HG03095 (cell line): ENCODE data around the gene USP32.
"Not testable (repeated sequence)": the region's sequence is repeated elsewhere in the genome, so short reads cannot be mapped to it uniquely, and the experiment has no call there.

Experiments used
- ATAC-seq: cut with Tn5 transposase; IDR thresholded peaks from one replicate; pipeline ENCODE4 v1.9.1; 2021; ENCODE audit warnings: moderate library complexity; ENCODE audit not compliant: unreplicated experiment

Gene USP32

DNA sequence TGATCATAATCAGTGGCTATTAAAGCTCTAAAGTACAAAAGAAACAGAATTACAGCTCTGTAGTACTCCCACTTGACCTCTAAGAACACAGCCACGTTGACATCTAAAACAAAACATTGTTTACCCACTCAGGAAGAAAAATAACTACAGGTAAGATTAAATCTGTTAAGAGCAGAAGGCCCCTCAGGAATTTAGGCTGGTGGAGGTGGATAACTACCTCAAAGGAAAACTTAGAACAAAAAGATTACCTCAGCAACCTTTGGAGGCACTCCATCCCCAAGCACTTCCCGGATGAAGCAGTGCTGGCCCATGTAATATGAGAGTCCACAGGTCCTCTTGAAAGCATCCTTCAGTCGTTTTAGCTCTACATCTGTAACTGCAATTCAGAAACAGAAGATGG is 46.7 kb downstream of the USP32 start:
- no peak for ATAC-seq

DNA sequence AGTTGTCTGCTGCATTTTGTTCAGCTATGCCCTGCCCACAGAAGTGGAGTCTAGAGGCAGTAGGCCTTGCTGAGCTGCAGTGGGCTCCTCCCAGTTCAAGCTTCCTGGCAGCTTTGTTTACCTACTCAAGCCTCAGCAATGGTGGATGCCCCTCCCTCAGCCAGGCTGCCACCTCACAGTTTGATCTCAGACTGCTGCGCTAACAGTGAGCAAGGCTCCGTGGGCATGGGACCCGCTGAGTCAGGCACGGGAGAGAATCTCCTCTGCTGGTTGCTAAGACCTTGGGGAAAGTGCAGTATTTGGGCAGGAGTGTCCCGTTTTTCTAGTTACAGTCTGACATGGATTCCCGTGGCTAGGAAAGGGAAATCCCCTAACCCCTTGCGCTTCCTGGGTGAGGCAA is 49.4 kb downstream of the USP32 start:
- ATAC-seq, result not testable (repeated sequence)

DNA sequence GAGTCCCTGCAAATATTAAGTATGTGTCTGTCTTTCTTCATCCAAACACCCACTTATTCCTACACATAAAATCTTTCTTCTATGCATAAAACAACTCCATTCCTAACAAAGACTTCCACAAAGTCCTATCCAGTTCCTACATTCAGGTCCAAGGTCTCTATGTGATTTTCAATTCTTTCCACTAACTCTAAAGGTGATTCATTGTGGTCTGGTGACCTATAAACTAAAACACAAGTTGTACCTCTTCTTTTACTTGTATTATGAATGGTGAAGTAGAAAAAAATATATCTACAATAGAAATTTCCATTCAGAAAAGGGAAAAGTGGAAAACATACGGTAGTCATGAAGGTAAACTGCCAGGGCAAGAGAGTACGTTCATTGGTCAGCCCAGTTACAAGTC is 56.6 kb downstream of the USP32 start:
- ATAC-seq, result no peak

DNA sequence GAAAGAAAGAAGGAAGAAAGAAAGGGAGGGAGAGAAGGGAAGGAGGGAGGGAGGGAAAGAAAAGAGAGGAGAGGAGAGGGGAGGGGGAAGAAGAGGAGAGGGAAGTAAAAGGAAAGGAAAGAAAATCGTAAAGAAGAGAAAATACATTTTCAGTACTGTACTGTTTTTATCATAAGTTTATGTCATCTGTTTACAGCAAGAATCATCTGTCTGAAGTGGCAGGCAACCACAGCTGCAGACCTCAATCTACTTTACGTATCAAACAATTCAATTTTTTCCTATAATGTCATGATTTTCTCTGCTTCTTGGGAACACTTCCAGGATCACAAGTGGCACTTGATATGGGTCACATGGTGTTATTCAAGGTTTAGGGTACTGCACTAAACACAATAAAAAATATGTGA is 58.3 kb downstream of the USP32 start:
- ATAC-seq, result no peak

DNA sequence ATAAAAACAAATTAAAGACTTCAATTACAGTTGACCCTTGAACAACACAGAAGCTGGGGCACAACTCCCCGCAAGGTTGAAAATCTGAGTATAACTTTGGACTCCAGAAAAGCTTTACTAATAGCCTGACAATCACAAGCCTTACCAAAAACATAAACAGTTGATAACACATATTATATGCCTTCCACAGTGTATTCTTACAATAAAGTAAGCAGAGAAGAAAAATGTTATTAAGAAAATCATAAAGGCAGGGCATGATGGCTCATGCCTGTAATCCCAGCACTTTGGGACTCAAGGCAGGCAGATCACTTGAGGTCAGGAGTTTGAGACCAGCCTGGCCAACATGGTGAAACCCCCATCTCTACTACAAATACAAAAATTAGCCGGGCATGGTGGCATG is 58.9 kb downstream of the USP32 start:
- ATAC-seq, result not testable (repeated sequence)

DNA sequence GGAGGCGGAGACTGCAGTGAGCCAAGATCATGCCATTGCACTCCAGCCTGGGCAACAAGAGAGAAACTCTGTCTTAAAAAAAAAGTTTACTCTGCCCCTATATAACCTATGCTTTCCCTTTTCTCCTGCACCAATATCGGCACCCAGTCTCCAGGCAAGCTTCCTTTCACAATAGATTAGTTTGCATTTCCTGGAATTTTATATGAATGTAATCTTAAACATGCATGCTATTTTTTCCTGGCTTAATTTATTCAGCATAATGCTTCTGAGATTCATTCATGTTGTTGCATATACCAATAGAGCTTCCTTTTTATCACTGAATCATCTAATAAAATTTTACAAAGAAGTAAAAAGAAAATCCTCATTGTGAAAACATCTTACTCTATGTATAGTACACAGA is 59.4 kb downstream of the USP32 start:
- no peak for ATAC-seq

DNA sequence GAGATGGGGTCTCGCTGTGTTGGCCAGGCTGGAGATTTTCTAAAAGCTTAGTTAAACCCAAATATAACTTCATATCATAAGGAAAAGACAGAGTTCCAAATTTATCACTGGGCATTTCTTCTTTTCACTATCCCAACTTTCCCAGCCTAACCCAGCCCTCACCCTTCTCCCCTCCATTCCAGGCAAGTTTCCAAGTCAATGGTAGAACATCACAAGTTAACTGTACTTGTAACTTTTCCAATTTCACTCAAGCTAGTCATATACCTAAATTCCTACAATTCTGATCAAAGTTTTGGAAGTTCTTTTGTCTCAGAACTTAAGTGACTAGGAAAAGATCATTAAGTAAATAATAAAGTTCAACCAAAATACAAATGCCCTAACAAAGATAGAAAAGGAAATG is 61.2 kb downstream of the USP32 start:
- no peak for ATAC-seq

DNA sequence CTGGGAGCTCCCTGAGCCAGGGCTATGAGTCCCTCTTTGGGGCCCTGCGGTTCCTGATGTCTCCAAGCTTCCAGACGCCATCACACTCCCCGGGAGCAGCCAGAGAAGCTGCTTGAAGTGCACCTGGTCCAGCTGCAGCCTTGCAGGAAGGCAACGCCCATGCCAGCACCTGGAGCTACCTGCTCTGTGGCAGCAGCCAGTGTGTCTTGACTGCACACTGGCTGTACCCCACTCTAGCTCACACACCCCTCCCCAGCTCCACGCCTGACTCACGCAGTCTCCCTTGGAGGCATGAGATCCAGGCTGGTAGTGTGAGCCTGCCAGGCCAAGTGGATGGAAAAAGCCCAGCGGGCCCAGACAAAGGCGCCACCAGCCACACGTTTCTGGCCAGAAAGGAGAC is 63.3 kb downstream of the USP32 start:
- no peak for ATAC-seq

DNA sequence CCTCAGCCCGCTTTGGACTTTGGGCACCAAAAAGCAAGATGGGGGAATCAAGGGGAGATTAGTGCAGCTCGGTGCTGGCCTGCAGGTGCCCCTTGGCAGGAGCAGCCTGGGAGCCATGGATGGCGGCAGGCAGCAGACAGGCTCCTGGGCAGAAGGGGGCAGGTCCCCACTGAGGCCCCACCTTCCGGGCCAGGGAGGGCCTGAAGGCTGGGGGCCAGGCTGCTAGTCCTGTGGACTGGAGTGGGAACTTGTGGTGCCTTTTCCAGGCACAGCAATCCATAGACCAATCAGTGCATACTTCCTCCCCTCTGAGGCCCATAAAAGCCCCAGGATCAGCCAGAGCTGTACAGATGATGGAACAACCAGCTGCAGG is 64.0 kb downstream of the USP32 start:
- no peak for ATAC-seq

DNA sequence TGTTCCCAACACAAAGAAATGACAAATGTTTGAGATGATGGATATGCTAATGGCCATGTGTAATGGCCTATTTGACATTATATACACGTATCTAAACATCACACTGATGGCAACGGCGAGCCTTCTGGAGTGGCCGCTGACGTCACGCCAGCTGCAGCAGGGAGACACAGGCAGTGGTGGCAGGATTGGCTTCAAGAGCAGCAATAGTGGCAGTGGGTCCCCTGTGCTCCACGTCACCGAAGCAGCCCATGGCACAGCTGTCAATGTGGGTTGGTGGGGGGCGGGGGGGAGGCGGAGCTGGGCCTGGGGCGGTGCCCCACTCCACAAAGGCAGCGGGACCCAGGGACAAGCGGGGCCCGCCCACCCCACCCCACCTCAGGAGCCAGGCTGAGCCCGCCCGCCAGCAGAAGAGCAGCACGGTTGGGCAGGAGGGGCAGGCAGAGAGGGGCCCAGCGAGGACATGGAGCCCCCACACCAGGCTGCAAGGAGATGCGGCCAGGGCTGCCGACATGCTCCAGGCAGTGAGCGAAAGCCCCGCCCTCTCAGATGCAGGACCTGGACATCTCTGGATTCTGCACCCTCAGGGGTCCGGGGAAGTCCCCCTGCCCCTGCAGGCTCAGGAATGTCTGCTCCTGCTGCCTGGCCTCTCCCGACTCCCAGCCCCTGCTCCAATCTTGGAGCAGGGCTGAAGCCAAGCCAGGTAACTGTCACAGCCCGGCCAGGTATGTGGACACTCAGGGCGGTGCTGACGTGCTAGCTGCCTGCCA is 64.6 kb downstream of the USP32 start:
- no peak for ATAC-seq

DNA sequence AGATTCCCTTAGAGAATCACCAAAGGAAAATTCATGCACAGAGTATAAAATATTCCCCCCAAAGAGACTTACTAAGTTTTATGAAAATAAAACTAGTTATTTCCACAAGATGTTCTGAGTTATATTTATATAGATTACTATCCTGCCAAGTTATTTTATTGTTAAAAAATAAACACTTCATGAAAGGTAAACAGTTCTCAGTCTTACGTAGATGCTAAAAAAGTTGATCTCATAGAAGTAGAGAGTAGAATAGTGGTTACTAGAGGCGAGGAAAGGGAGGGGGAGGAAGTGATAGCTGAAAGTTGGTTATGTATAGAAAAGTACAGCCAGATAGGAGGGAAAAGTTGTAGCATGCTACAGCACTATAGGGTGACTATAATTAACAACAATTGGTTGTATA is 65.2 kb downstream of the USP32 start:
- no peak for ATAC-seq

DNA sequence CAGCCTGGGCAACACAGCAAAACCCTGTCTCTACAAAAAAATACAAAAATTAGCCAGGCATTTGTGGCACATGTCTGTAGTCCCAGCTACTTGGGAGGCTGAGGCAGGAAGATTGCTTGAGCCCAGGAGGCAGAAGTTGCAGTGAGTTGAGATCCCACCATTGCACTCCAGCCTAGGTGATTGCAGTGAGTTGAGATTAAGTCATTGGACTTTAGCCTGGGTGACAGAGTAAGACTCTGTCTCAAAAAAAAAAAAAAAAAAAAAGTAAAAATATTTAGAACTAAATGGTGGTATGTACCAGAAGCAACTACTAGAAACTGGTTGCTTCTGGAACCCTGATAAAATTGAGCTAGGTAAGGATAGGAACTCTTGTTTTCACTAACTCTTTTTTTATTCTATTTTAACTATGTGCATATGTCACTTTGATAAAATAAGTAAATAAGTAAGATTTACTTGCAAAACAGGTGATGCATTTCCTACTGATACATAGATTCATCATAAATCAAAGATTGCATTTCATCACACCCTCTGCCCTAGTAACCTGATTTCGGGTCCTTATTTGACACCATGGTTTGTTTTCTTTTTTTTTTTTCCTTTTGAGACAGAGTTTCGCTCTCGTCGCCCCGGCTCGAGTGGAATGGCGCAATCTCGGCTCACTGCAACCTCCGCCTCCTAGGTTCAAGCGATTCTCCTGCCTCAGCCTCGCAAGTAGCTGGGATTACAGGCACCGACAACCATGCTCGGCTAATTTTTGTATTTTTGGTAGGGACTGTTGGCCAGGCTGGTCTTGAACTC is 66.0 kb downstream of the USP32 start:
- no peak for ATAC-seq

DNA sequence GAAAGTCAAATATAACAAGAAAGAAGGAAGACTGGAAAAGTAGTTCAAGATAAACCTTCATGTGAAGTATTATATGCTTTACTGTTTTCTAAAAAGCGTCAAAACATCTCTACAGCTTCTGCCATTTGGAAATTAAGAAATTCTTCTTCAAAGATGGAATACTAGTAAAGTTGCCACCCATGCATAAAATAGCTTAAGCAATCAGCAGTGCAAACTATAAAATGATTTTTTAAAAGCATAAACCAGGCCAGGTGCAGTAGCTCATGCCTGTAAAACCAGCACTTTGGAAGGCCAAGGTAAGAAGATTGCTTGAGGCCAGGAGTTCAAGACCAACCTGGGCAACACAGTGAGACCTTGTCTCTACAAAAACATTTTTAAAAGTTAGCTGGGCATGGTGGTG is 68.2 kb downstream of the USP32 start:
- ATAC-seq, result no peak

DNA sequence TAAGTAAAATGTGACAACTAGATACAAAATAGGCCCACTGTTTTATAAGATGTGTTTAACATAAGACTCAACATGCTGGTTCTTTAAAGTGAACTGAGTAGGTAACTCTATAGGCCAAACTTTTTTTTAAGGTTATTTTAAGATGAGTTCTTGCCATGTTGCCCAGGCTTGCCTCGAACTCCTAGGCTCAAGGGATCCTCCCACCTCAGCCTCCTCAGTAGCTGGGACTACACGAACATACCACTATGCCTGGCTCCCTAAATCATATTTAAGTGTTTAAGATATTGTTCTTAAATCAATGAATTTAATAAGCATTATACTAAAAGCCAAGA is 69.9 kb downstream of the USP32 start:
- ATAC-seq, result no peak

DNA sequence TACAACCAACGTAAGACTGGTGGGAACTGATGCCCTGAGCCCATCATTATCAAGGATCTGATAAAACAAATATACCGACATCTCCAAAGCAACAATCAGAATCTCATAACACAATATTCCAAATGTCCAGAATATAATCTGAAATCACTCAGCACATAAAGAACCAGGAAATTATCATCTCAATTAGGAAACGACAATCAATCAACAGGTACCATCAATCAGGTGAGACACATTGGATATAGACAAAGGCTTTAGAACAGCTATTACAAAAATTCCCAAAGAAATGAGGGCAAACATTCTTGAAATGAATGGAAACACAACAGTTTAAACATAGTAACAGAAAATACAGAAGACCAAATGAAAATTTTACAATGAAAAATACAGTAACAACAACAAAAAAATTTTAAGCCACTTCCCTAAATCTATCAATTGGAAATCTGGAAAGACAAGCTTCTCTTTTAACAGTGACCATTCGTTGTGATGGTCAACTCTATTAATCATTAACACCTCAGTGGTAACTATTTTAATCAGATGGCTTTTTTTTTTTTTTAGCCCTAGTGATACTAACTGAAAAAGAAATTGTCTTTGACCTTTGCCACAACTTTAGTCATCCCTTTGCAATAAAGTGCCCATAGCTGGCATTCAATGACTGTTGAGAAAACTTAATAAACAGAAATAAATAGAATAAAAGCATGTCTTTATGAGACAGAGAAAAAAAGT is 70.4 kb downstream of the USP32 start:
- ATAC-seq, result no peak

DNA sequence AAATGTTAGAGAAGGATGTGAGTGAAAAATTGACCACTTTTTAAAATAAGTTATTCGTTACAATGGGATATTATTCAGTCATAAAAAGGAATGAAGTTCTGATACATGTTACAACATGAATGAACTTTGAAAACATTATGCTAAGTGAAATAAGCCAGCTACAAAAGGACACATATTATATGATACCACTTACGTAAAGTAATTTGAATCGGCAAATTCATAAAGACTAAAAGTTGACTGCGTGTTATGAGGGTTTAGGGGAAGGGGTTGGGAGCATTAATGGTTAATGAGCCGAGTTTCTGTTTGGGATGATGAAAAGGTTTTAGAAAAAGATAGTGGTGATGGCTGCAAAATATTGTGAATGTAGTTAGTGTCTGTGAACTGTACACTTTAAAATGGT is 73.1 kb downstream of the USP32 start:
- ATAC-seq, result no peak

DNA sequence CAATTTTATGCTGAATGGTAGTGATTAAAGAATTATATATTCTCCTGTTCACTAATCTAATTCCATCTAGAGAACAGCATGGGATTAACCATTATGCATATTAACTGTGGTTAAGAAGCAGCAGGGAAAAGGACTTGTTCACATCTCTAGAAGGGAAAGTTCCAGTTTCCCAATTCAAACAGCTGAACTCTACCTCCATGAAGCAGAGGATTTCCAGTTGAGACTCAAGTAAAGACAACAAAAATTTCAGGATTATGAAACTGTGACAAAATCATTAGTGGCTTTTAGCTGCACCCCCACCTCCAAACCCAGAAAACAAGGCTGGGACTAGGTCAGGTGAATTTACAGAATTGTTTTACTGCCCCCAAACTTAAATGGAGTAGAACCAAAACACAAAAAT is 73.6 kb downstream of the USP32 start:
- ATAC-seq, result no peak

DNA sequence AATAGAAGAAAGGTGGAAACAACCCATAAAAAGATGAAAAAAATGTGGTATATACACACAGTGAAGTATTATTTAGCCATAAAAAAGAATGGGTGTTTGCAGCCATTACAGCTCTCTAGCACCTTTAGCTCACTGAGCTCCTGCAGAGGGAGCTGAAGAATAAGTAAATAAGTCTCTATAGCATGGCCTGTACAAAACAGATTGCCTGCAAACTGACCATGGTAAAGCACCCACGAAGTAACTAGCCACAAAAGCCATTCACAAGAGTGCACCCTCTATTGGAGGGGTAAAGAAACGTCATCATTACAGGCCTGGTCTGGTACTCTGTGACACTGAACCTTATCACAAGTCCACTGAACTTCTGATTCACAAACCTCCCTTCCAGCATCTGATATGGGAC is 76.3 kb downstream of the USP32 start:
- no peak for ATAC-seq

DNA sequence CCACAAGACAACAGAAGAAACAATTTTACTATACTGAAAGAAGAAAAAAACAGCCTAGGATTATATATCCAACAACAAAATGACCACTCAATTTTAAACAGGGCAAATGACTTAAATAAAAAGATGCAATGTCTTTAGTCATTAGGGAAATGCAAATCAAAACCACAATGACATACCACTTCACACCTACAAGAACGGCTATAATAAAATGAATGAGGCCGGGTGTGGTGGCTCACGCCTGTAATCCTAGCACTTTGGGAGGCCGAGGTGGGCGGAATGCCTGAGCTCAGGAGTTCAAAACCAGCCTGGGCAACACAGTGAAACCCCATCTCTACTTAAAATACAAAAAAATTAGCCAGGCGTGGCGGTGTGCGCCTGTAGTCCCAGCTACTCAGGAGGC is 77.0 kb downstream of the USP32 start:
- ATAC-seq, result not testable (repeated sequence)

DNA sequence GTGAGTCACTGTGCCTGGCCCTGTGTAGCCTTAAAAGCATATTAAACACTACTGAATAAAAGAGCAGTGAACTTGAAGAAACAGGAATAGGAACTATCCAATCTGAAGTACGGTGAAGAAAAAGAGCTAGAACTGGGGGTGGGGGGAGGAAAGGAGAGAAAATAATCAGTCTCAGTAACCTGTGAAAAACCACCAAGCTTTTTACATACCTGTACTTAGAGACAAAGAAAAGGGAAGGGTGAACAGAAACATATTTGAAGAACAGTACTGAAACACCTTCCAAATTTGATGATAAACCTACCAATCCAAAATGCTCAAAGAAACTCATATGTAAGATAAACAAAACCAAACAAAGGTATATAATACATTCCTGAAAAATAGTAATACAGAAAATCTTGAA is 77.5 kb downstream of the USP32 start:
- no peak for ATAC-seq

DNA sequence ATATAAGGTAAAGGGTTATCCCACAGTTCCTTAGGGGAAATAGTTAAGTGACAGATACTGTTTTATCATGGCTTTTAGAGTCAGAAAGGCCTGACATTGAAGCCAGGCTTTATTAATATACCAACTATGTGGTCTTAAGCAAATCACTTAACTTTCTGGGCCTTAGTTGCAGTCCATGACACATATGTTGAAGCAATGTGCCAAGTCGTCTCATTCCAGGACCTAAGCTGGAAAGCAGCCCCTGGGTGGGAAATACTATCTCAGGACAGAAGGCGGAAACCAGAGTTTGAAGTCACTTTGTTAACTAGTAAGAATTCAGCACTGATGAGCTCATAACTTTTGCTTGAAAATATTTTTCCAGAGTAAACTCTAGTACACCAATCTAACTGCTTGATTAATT is 80.0 kb downstream of the USP32 start:
- ATAC-seq, result no peak

DNA sequence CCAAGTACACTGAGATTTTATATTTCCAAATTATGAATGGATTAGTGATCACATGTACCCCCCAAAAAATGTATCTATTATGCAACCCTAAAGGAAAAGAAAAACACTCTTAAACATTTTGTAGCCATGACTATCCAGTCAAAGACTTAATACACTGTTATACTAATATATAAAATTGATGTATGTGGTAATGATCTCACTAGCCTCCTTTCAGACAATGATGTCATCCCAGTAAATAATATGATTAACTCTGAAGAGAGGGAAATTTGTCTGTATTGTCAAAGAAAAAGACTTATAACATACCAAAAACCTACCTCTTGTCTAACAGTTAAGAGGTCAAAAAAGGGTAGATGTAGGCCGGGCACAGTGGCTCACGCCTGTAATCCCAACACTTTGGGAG is 80.7 kb downstream of the USP32 start:
- ATAC-seq, result no peak
